K562 (cell line): ENCODE results near the gene CD96. TPM values are rescaled to one million over a fixed set of nuclear protein-coding genes. Genes with fewer than 3 reads are reported as not detected.

Source experiments
- ATAC-seq: fragments of 200-7000 bp; cut with Tn5 transposase; 3 replicates; pipeline ENCODE4 v1.9.1; 2020; ENCODE audit warnings: moderate library complexity
- BruUV-seq: library from RNA; stranded (reverse); fragments of 400-500 nt; replicated peaks from 2 replicates; lab custom pipeline; 2021; lab: Mats Ljungman, UMichigan
- CTCF ChIA-PET: fragments of 300-600 bp; formaldehyde crosslinking; extraction: SDS; loops from one replicate; lab custom pipeline; 2021; ENCODE audit warnings: low intra/inter-chr PET ratio; lab: Yijun Ruan, JAX
- POLR2A ChIA-PET: fragments of 300-600, 350-650 bp; sonication (Branson Sonifier 250); formaldehyde crosslinking; extraction: SDS; loops from one replicate; lab custom pipeline; 2021; ENCODE audit warnings: antibody characterized with exemption, inconsistent platforms; lab: Yijun Ruan, JAX
- DNase-seq, 4 experiments: peaks; one replicate each; pipeline versions ENCODE4 v3.0.0 to v3.0.0-alpha.2; 2011 to 2018; ENCODE audit warnings: low spot score in 3 of 4, mixed read lengths in 3 of 4; ENCODE audit errors: extremely low read depth in 1 of 4
- FAIRE-seq: peaks from 2 replicates; lab custom pipeline; 2011; peaks lifted over from hg19 to GRCh38; lab: Jason Lieb, UNC
- H2AFZ ChIP-seq: 2 replicates; pipeline ENCODE4 v1.6.0; 2011; ENCODE audit warnings: low read depth, low read length, control low read depth, inconsistent platforms
- H3K27ac ChIP-seq: fragments of 200-600 bp; 3 replicates; pipeline ENCODE4 v1.8.0; 2011; ENCODE audit warnings: low read depth, mild to moderate bottlenecking, control low read depth, inconsistent platforms, low read length, moderate library complexity, mixed read lengths; ENCODE audit errors: extremely low read depth
- H3K27me3 ChIP-seq, 2 experiments: fragments of 300-600 bp in 1 of 2; 2 replicates in 1 of 2; 3 replicates in 1 of 2; pipeline versions ENCODE4 v1.6.0 to v1.8.0; 2011; ENCODE audit warnings: inconsistent platforms in 2 of 2, low read length in 2 of 2, mild to moderate bottlenecking in 1 of 2, mixed read lengths in 1 of 2, moderate library complexity in 1 of 2; ENCODE audit not compliant: control insufficient read depth in 2 of 2, insufficient read depth in 2 of 2
- H3K36me3 ChIP-seq: fragments of 300-600 bp; 3 replicates; pipeline ENCODE4 v1.8.0; 2011; ENCODE audit warnings: mild to moderate bottlenecking, low read length, inconsistent platforms; ENCODE audit not compliant: control insufficient read depth, insufficient read depth
- H3K4me1 ChIP-seq, 2 experiments: fragments of 200-600 bp in 1 of 2; replicated peaks in 1 of 2; 2 replicates in 1 of 2; 3 replicates in 1 of 2; pipeline versions ENCODE4 v1.5.1 to v1.8.0; 2011; ENCODE audit warnings: inconsistent platforms in 2 of 2, low read length in 2 of 2, mild to moderate bottlenecking in 1 of 2, mixed read lengths in 1 of 2, moderate library complexity in 1 of 2; ENCODE audit not compliant: control insufficient read depth in 2 of 2, insufficient read depth in 2 of 2
- H3K4me2 ChIP-seq: 2 replicates; pipeline ENCODE4 v1.6.1; 2011; ENCODE audit warnings: low read length, control low read depth, inconsistent platforms, mixed read lengths; ENCODE audit not compliant: insufficient read depth
- H3K4me3 ChIP-seq: fragments of 200-600 bp; sonication (generic), shearing (Covaris generic); 2 replicates; pipeline ENCODE4 v1.5.1; 2016; ENCODE audit warnings: control low read depth, inconsistent platforms
- H3K79me2 ChIP-seq: fragments of 200-600 bp; 3 replicates; pipeline ENCODE4 v1.8.0; 2011; ENCODE audit warnings: low read length, inconsistent platforms; ENCODE audit not compliant: control insufficient read depth, insufficient read depth
- H3K9ac ChIP-seq, 2 experiments: 2 replicates each; pipeline versions ENCODE4 v1.6.0 to v1.6.1; 2011; ENCODE audit warnings: low read depth in 2 of 2, low read length in 2 of 2, control low read depth in 1 of 2, inconsistent platforms in 1 of 2, mild to moderate bottlenecking in 1 of 2, mixed read lengths in 1 of 2; ENCODE audit not compliant: insufficient read depth in 1 of 2
- H3K9me1 ChIP-seq: one replicate; pipeline ENCODE4 v1.6.0; 2011; ENCODE audit warnings: inconsistent platforms, mild to moderate bottlenecking, low read length, moderate library complexity; ENCODE audit not compliant: control insufficient read depth, insufficient read depth
- H3K9me3 ChIP-seq: replicated peaks from 2 replicates; pipeline ENCODE4 v1.5.1; 2011; ENCODE audit warnings: low read depth, low read length, inconsistent platforms; ENCODE audit not compliant: control insufficient read depth, insufficient read depth
- H4K20me1 ChIP-seq: replicated peaks from 2 replicates; pipeline ENCODE4 v1.6.1; 2011; ENCODE audit warnings: low read length, inconsistent platforms, mixed read lengths; ENCODE audit not compliant: control insufficient read depth, insufficient read depth
- DLX4 ChIP-seq: fragments of 250-450 bp; sonication (Bioruptor Pico); IDR thresholded peaks from 2 replicates; pipeline ENCODE4 v1.6.1; 2021; ENCODE audit warnings: mild to moderate bottlenecking
- FOXP1 ChIP-seq: sonication (generic); formaldehyde crosslinking; IDR thresholded peaks from 2 replicates; pipeline ENCODE4 v1.8.0; 2022; ENCODE audit warnings: mild to moderate bottlenecking, missing genetic modification reagents
- GTF3C2 ChIP-seq: IDR thresholded peaks from 3 replicates; pipeline ENCODE4 v1.6.1; 2011; ENCODE audit warnings: borderline replicate concordance, mild to moderate bottlenecking, moderate library complexity; ENCODE audit not compliant: insufficient read length; ENCODE audit errors: extremely low read depth
- HDAC3 ChIP-seq: fragments of 450-650 bp; IDR thresholded peaks from 2 replicates; pipeline ENCODE4 v1.6.1; 2018; ENCODE audit warnings: borderline replicate concordance, mild to moderate bottlenecking, moderate library complexity; ENCODE audit not compliant: partially characterized antibody
- HIVEP1 ChIP-seq: fragments of 250-450 bp; sonication (Bioruptor Pico); IDR thresholded peaks from 2 replicates; pipeline ENCODE4 v1.4.0; 2020; ENCODE audit warnings: mild to moderate bottlenecking
- LARP7 ChIP-seq: fragments of 450-650 bp; IDR thresholded peaks from 2 replicates; pipeline ENCODE4 v1.6.1; 2016
- MECOM ChIP-seq: fragments of 250-450 bp; sonication (Bioruptor Pico); IDR thresholded peaks from 2 replicates; pipeline ENCODE4 v1.8.0; 2022; ENCODE audit warnings: inconsistent platforms
- SP2 ChIP-seq: IDR thresholded peaks from 2 replicates; pipeline ENCODE4 v1.6.1; 2011; ENCODE audit warnings: mild to moderate bottlenecking, low read depth, low read length, moderate library complexity; ENCODE audit not compliant: poor library complexity, severe bottlenecking; ENCODE audit errors: extremely low read depth
- XRCC4 ChIP-seq: IDR thresholded peaks from one replicate; pipeline ENCODE4 v1.6.1; 2011; ENCODE audit not compliant: insufficient read depth, insufficient read length; ENCODE audit errors: extremely low read depth
- ZBED1 ChIP-seq: IDR thresholded peaks from 2 replicates; pipeline ENCODE4 v1.6.1; 2014
- ZBTB49 ChIP-seq: sonication (generic); formaldehyde crosslinking; IDR thresholded peaks from 2 replicates; pipeline ENCODE4 v1.8.0; 2022; ENCODE audit warnings: missing genetic modification reagents, mild to moderate bottlenecking, borderline replicate concordance
- ZBTB5 ChIP-seq: fragments of 450-650 bp; IDR thresholded peaks from 2 replicates; pipeline ENCODE4 v1.6.1; 2017; ENCODE audit warnings: antibody characterized with exemption
- ZNF124 ChIP-seq: sonication (generic); formaldehyde crosslinking; IDR thresholded peaks from 2 replicates; pipeline ENCODE4 v1.8.1; 2022; ENCODE audit warnings: missing genetic modification reagents
- ZNF165 ChIP-seq: fragments of 250-450 bp; sonication (Bioruptor Pico); IDR thresholded peaks from 2 replicates; pipeline ENCODE4 v1.4.0; 2020; ENCODE audit warnings: borderline replicate concordance
- WGBS: fragments of 100-300 bp; shearing (Covaris generic); methylation state at CpG from one replicate; pipeline ENCODE4 v1.1.6; 2016; ENCODE audit warnings: low coverage, mixed read lengths; ENCODE audit not compliant: insufficient coverage; ENCODE audit errors: missing lambda C conversion rate; 5-methylcytosine and 5-hydroxymethylcytosine counted together
- in situ Hi-C: fragments of 300-500 bp; cut with MboI; formaldehyde crosslinking; loops from 4 replicates; pipeline ENCODE4 v1.15.0; 2018; ENCODE audit warnings: inconsistent platforms, mixed read lengths
- intact Hi-C: fragments of 100-400 bp; cut with micrococcal nuclease; formaldehyde crosslinking; loops from 2 replicates; pipeline ENCODE4 v1.14.2; 2022
- polyA plus RNA-seq, 8 experiments: library from polyadenylated mRNA; depleted of rRNA in 4 of 8; stranded (reverse) in 5 of 8; unstranded in 3 of 8; fragments of >200 nt; fragmentation: Nextera tagmentation in 2 of 8; fragmentation: Illumina TruSeq in 1 of 8; extraction: Ambion mirVana in 2 of 8; extraction: Trizol in 1 of 8; gene quantifications; 2 replicates each; pipeline versions ENCODE4 v1.2.1 to v1.2.3, GENCODE V29; 2011 to 2014; ENCODE audit warnings: inconsistent platforms in 1 of 8, missing spikeins in 1 of 8
- total RNA-seq, 7 experiments: library from RNA; depleted of rRNA in 6 of 7; stranded (reverse); fragments of >200 nt in 6 of 7; fragmentation: Illumina TruSeq in 2 of 7; extraction: Trizol in 2 of 7; gene quantifications; 2 replicates each; pipeline versions ENCODE4 v1.2.1 to v1.2.3, GENCODE V29; 2011 to 2021; ENCODE audit warnings: low replicate concordance in 1 of 7

CD96 gene
- total and polyA plus RNA-seq, 9 of the 15 experiments (the other 6 are each of a cell fraction or from before 2014, with no cell fraction given), result 0.32 to 5.7 (median 1.2) TPM

- in situ Hi-C loops, result no loop called here
- Histone ChIP-seq H4K20me1 (no peaks in the 10 kb centered on the region), H3K4me1 (no peaks in the 10 kb centered on the region), H3K9me3 (no peaks in the 10 kb centered on the region), H3K4me3 (no peak overlapping the region), H3K79me2 (no peaks in the 10 kb centered on the region), H2AFZ (no peak overlapping the region), H3K27me3 (no peaks in the 10 kb centered on the region), H3K4me2 (no peak overlapping the region), H3K36me3 (no peaks in the 10 kb centered on the region), H3K9me1 (no peaks in the 10 kb centered on the region), H3K27ac (no peak overlapping the region), H3K9ac (no peak overlapping the region)
- WGBS, result 0% methylated on average over 8 of the region's 8 CpGs
- no peak for FAIRE-seq
- ATAC-seq, result no peak
- intact Hi-C loops, result no loop called here
- no peak for DNase-seq
- POLR2A ChIA-PET, result no interaction called here
- CTCF ChIA-PET, result no interaction called here
- TF ChIP-seq ZBTB49, result no peak
- TF ChIP-seq XRCC4, result no peak
- TF ChIP-seq ZBED1, result no peak
- TF ChIP-seq ZNF165 (CRISPR knock-in tag), result no peak
- no peak for TF ChIP-seq SP2
- no peak for TF ChIP-seq LARP7
- no peak for TF ChIP-seq ZNF124
- TF ChIP-seq FOXP1 (CRISPR knock-in tag), result no peak
- no peak for TF ChIP-seq HIVEP1 (CRISPR knock-in tag)
- no peak for TF ChIP-seq HDAC3
- no peak for TF ChIP-seq GTF3C2
- no peak for TF ChIP-seq DLX4
- no peak for TF ChIP-seq ZBTB5
- TF ChIP-seq MECOM (CRISPR knock-in tag), result no peak
- no TSS peak for BruUV-seq
Measured at GRCh38 chr3:111610612-111611054, 68.6 kb downstream of the CD96 start.
